Fibroblast of lung (primary cell): ENCODE measurements around the gene SOAT1.

Experiments used
- CTCF ChIP-seq, 2 donors: IDR thresholded peaks in 1 of 2; conservative IDR thresholded peaks in 1 of 2; 1 replicate in 1 of 2; 2 replicates in 1 of 2; pipeline ENCODE4 v1.5.1; 2011 to 2012; ENCODE audit warnings: low read length in 2 of 2, control low read depth in 1 of 2, inconsistent platforms in 1 of 2, low read depth in 1 of 2, mild to moderate bottlenecking in 1 of 2
- EZH2 ChIP-seq: IDR thresholded peaks from 2 replicates; pipeline ENCODE4 v1.5.1; 2012; ENCODE audit warnings: low read length, control low read depth, mild to moderate bottlenecking; ENCODE audit errors: missing control alignments

GRCh38 chr1:179297105-179297378 lies 3.4 kb downstream of the SOAT1 start:
- TF ChIP-seq CTCF (conservative IDR thresholded peaks at IDR 0.05 in 1 of 2, IDR thresholded peaks at IDR 0.05 in 1 of 2; ENCODE audit: low read depth in 1 of 2, low read length in 2 of 2) (no peak), EZH2 (no peak)
